Endodermal cell (in vitro differentiated cells): ENCODE results near the gene LILRB3. TPM values are rescaled to one million over a fixed set of nuclear protein-coding genes. Genes with fewer than 3 reads are reported as not detected.

Source experiments
- DNase-seq: peaks from one replicate; pipeline ENCODE4 v3.0.0-alpha.2; 2017
- H3K27ac ChIP-seq: 2 replicates; pipeline ENCODE4 v1.5.1; 2013; ENCODE audit warnings: mild to moderate bottlenecking, low read depth, low read length, moderate library complexity
- H3K27me3 ChIP-seq: 2 replicates; pipeline ENCODE4 v1.6.1; 2013; ENCODE audit warnings: mild to moderate bottlenecking, low read length, moderate library complexity; ENCODE audit not compliant: insufficient read depth, control insufficient read depth, poor library complexity, severe bottlenecking
- H3K36me3 ChIP-seq: 2 replicates; pipeline ENCODE4 v1.7.0; 2013; ENCODE audit warnings: mild to moderate bottlenecking, low read length, moderate library complexity; ENCODE audit not compliant: control insufficient read depth, insufficient read depth
- H3K4me1 ChIP-seq: one replicate; pipeline ENCODE4 v1.7.0; 2013; ENCODE audit warnings: low read length; ENCODE audit not compliant: control insufficient read depth, insufficient read depth
- H3K4me3 ChIP-seq: 2 replicates; pipeline ENCODE4 v1.5.1; 2013; ENCODE audit warnings: mild to moderate bottlenecking, low read length, moderate library complexity
- H3K9ac ChIP-seq: 2 replicates; pipeline ENCODE4 v1.6.1; 2013; ENCODE audit warnings: mild to moderate bottlenecking, low read length, moderate library complexity; ENCODE audit not compliant: poor library complexity, severe bottlenecking; ENCODE audit errors: extremely low read depth
- H3K9me3 ChIP-seq: 2 replicates; pipeline ENCODE4 v1.6.1; 2013; ENCODE audit warnings: mild to moderate bottlenecking, low read length, moderate library complexity; ENCODE audit not compliant: control insufficient read depth
- H3K27ac Mint-ChIP-seq: 2 replicates; pipeline ENCODE4 v1.8.0; 2020; ENCODE audit warnings: mixed read lengths
- H3K27me3 Mint-ChIP-seq: 2 replicates; pipeline ENCODE4 v1.8.0; 2021; ENCODE audit warnings: mild to moderate bottlenecking, mixed read lengths; ENCODE audit not compliant: insufficient read depth
- H3K36me3 Mint-ChIP-seq: 2 replicates; pipeline ENCODE4 v1.8.0; 2020; ENCODE audit warnings: low read depth, mixed read lengths
- H3K4me1 Mint-ChIP-seq: 2 replicates; pipeline ENCODE4 v1.8.0; 2020; ENCODE audit warnings: mixed read lengths
- H3K4me3 Mint-ChIP-seq: 2 replicates; pipeline ENCODE4 v1.8.0; 2020; ENCODE audit warnings: mild to moderate bottlenecking, moderate library complexity, mixed read lengths
- H3K9me3 Mint-ChIP-seq: 2 replicates; pipeline ENCODE4 v1.8.0; 2020; ENCODE audit warnings: mild to moderate bottlenecking, mixed read lengths
- WGBS, 2 experiments: methylation state at CpG; one replicate each; pipeline versions ENCODE4 v1.1.5 to v1.1.7; 2013; ENCODE audit warnings: missing lambda C conversion rate in 2 of 2, mixed read lengths in 1 of 2; ENCODE audit not compliant: insufficient coverage in 1 of 2, insufficient read length in 1 of 2; 5-methylcytosine and 5-hydroxymethylcytosine counted together
- total RNA-seq, 2 donors: library from RNA; stranded (reverse); fragmentation: NEBNext Ultra II Directional in 1 of 2; extraction: Animal tissue kit (Norgen Biotek cat#: 25700) in 1 of 2; gene quantifications; 2 replicates in 1 of 2; 3 replicates in 1 of 2; pipeline ENCODE4 v1.2.1, GENCODE V29; 2021
- TF ChIP-seq, protein P1 (sequence below): fragments of 200-600 bp; sonication (generic); conservative IDR thresholded peaks from 2 replicates; pipeline ENCODE4 v1.5.0; 2021; ENCODE audit warnings: antibody characterized with exemption, mild to moderate bottlenecking

The LILRB3 gene
- total RNA-seq, 2 donors from 2014 or later: not detected

DNA sequence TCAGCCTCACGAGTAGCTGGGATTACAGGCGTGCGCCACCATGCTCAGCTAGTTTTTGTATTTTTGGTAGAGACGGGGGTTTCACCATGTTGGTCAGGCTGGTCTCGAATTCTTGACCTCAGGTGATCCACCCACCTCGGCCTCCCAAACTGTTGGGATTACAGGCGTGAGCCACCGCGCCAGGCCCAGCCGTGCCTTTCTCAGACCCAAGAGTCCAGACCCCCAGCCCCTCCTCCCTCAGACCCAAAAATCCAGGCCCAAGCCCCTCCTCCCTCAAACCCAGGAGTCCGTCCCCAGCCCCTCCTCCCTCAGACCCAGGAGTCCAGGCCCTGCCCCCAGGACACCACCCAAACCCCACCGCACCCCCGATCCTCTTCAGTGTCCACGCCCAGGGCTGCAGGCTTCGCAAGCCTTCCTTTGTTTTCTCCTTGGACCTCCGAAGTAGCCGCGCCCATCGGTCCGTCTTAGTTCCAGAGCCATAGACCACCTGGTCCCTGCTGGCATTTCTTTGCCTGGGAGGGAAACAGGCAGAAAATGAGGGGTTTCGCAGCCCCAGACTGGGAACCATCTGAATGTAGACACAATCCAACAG, 53.6 kb downstream of the LILRB3 start:
- TF ChIP-seq, protein P1, sequence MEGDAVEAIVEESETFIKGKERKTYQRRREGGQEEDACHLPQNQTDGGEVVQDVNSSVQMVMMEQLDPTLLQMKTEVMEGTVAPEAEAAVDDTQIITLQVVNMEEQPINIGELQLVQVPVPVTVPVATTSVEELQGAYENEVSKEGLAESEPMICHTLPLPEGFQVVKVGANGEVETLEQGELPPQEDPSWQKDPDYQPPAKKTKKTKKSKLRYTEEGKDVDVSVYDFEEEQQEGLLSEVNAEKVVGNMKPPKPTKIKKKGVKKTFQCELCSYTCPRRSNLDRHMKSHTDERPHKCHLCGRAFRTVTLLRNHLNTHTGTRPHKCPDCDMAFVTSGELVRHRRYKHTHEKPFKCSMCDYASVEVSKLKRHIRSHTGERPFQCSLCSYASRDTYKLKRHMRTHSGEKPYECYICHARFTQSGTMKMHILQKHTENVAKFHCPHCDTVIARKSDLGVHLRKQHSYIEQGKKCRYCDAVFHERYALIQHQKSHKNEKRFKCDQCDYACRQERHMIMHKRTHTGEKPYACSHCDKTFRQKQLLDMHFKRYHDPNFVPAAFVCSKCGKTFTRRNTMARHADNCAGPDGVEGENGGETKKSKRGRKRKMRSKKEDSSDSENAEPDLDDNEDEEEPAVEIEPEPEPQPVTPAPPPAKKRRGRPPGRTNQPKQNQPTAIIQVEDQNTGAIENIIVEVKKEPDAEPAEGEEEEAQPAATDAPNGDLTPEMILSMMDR: no peak
- peaks cover 3% of the 10 kb centered on the region for H3K9me3 Mint-ChIP-seq

DNA sequence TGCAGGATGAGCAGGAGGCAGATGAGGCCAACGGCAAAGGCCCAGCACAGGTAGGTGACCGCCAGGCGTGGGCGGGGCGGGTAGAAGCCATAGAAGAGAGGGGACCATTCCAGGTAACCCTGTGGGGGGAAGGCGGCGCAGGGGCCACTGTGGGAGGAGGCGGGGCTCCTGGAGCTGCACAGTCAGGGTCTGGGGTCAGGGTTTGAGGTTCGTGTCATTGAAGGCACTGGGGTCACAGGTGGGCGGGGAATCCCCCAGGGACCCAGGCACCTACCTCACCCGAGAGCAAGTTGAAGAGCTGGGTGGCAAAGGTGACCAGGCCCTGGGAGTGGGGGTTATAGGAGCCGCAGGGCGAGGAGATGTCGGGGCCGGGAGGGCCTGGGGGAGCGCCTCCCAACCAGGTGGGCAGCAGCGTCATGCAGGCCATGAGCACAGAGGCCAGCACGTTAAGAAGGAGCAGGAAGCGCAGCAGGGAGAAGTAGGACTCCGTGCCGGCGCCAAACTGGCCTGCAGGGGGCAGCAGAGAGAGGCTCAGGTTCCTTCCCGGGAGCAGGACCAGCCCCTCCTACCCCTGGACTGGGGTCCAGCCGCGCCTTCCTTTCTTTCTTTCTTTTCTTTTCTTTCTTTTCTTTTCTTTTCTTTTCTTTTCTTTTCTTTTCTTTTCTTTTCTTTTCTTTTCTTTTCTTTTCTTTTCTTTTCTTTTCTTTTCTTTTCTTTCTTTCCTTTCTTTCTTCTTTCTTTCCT, 54.5 kb downstream of the LILRB3 start:
- H3K4me1 ChIP-seq: no peaks in the 10 kb centered on the region
- H3K9me3 ChIP-seq: no peaks in the 10 kb centered on the region
- no peak overlapping the region for H3K27ac Mint-ChIP-seq
- no peak overlapping the region for H3K4me3 ChIP-seq
- H3K4me3 Mint-ChIP-seq: no peak overlapping the region
- H3K4me1 Mint-ChIP-seq: no peaks in the 10 kb centered on the region
- H3K9ac ChIP-seq: no peak overlapping the region
- H3K27me3 ChIP-seq: no peaks in the 10 kb centered on the region
- TF ChIP-seq, protein P1: peak; percentile 87
- 9 to 38% methylated on average over 14 to 25 of the region's 25 CpGs for WGBS, 2 experiments
- H3K36me3 Mint-ChIP-seq: no peaks in the 10 kb centered on the region
- no peaks in the 10 kb centered on the region for H3K36me3 ChIP-seq
- no peak overlapping the region for H3K27ac ChIP-seq
- peaks cover 3% of the 10 kb centered on the region for H3K9me3 Mint-ChIP-seq
- H3K27me3 Mint-ChIP-seq: peaks cover 17% of the 10 kb centered on the region
- DNase-seq: peak; percentile 99

More for the DNA sequence above, 53.6 kb downstream of the LILRB3 start:
- Histone ChIP-seq H3K4me3 (no peak overlapping the region), H3K27me3 (no peaks in the 10 kb centered on the region), H3K9ac (no peak overlapping the region), H3K27ac (no peak overlapping the region), H3K36me3 (no peaks in the 10 kb centered on the region), H3K4me1 (no peaks in the 10 kb centered on the region), H3K9me3 (no peaks in the 10 kb centered on the region)
- no peak overlapping the region for H3K27ac Mint-ChIP-seq
- H3K36me3 Mint-ChIP-seq: no peaks in the 10 kb centered on the region
- H3K4me3 Mint-ChIP-seq: no peak overlapping the region
- WGBS, 2 experiments: 92% methylated on average over 6 to 21 of the region's 21 CpGs
- no peaks in the 10 kb centered on the region for H3K4me1 Mint-ChIP-seq
- peaks cover 10% of the 10 kb centered on the region for H3K27me3 Mint-ChIP-seq
- no peak for DNase-seq

Other genes starting within 250 kb of the LILRB3 start
- 1 to 10 TPM in 1 of 2 donors, under 1 TPM in 1; 0.92 to 1.8 TPM for gene CACNG6, start 231.4 kb downstream of the LILRB3 start, total RNA-seq
- not detected for gene VSTM1, start 159.1 kb downstream of the LILRB3 start, total RNA-seq
- gene TARM1, start 141.6 kb downstream of the LILRB3 start, total RNA-seq: not detected
- gene OSCAR, start 122.2 kb downstream of the LILRB3 start, total RNA-seq: under 1 TPM; 0.20 to 0.44 TPM
- gene NDUFA3, start 120.2 kb downstream of the LILRB3 start, total RNA-seq: 100 to 1,000 TPM; 196 to 229 TPM
- gene TFPT, start 107.3 kb downstream of the LILRB3 start, total RNA-seq: 10 to 100 TPM; 19.5 to 21.6 TPM
- 10 to 100 TPM; 79.0 to 85.5 TPM for gene PRPF31, start 107.3 kb downstream of the LILRB3 start, total RNA-seq
- gene CNOT3, start 85.2 kb downstream of the LILRB3 start, total RNA-seq: 10 to 100 TPM; 78.9 to 82.7 TPM
- 1 to 10 TPM; 3.6 to 4.0 TPM for gene LENG1, start 63.3 kb downstream of the LILRB3 start, total RNA-seq
- 10 to 100 TPM; 32.7 to 46.6 TPM for gene TMC4, start 49.8 kb downstream of the LILRB3 start, total RNA-seq
- gene MBOAT7, start 33.4 kb downstream of the LILRB3 start, total RNA-seq: 100 to 1,000 TPM; 126 to 131 TPM
- 10 to 100 TPM; 26.0 to 27.5 TPM for gene TSEN34, start 31.7 kb downstream of the LILRB3 start, total RNA-seq
- 1,000 to 10,000 TPM; 1,302 to 1,460 TPM for gene RPS9, start 22.1 kb downstream of the LILRB3 start, total RNA-seq
- not detected for gene LILRA6, start 19.8 kb upstream of the LILRB3 start, total RNA-seq
- gene LILRB5, start 34.3 kb upstream of the LILRB3 start, total RNA-seq: not detected
- gene LILRB2, start 58.1 kb upstream of the LILRB3 start, total RNA-seq: not detected
- gene LILRA5, start 90.2 kb upstream of the LILRB3 start, total RNA-seq: not detected
- not detected for gene LILRA4, start 116.2 kb upstream of the LILRB3 start, total RNA-seq
- not detected for gene LAIR1, start 141.9 kb upstream of the LILRB3 start, total RNA-seq
- 1 to 10 TPM; 1.0 to 2.0 TPM for gene TTYH1, start 192.5 kb upstream of the LILRB3 start, total RNA-seq
- 100 to 1,000 TPM; 139 to 171 TPM for gene LENG8, start 226.2 kb upstream of the LILRB3 start, total RNA-seq
- gene LENG9, start 240.8 kb upstream of the LILRB3 start, total RNA-seq: 1 to 10 TPM; 2.5 to 3.5 TPM